GM23338 (cell line): ENCODE measurements around the gene RBPJL.

Source experiments
- CREB1 ChIP-seq: fragments of 250-450 bp; sonication (Bioruptor Pico); IDR thresholded peaks from 2 replicates; pipeline ENCODE4 v1.5.0; 2020; ENCODE audit warnings: low read depth, mild to moderate bottlenecking, moderate library complexity
- CTCF ChIP-seq, 2 experiments: fragments of 200-600 bp in 1 of 2; sonication (generic) in 1 of 2; conservative IDR thresholded peaks; 2 replicates each; pipeline versions ENCODE4 v1.5.1 to v1.6.1; 2016 to 2017; ENCODE audit warnings: antibody characterized with exemption in 2 of 2, low read depth in 2 of 2, mild to moderate bottlenecking in 2 of 2, moderate library complexity in 1 of 2
- ETS1 ChIP-seq: IDR thresholded peaks from 2 replicates; pipeline ENCODE4 v1.6.1; 2016; ENCODE audit warnings: antibody characterized with exemption
- EZH2 ChIP-seq: fragments of 200-600 bp; sonication (generic); IDR thresholded peaks from one replicate; pipeline ENCODE4 v1.8.0; 2017; ENCODE audit warnings: antibody characterized with exemption, mild to moderate bottlenecking, low read depth; ENCODE audit not compliant: unreplicated experiment
- EZH2phosphoT487 ChIP-seq: fragments of 200-600 bp; sonication (generic); IDR thresholded peaks from one replicate; pipeline ENCODE4 v1.8.1; 2018; ENCODE audit warnings: antibody characterized with exemption; ENCODE audit not compliant: unreplicated experiment
- JUNB ChIP-seq: IDR thresholded peaks from one replicate; pipeline ENCODE4 v1.6.1; 2016; ENCODE audit warnings: antibody characterized with exemption; ENCODE audit not compliant: unreplicated experiment
- NANOG ChIP-seq: IDR thresholded peaks from 2 replicates; pipeline ENCODE4 v1.6.1; 2016; ENCODE audit warnings: antibody characterized with exemption, borderline replicate concordance
- POLR2AphosphoS5 ChIP-seq: IDR thresholded peaks from 2 replicates; pipeline ENCODE4 v1.6.1; 2016; ENCODE audit warnings: antibody characterized with exemption, low read depth
- REST ChIP-seq: IDR thresholded peaks from one replicate; pipeline ENCODE4 v1.6.1; 2018; ENCODE audit warnings: antibody characterized with exemption; ENCODE audit not compliant: unreplicated experiment
- ZNF331 ChIP-seq: fragments of 250-450 bp; sonication (Bioruptor Pico); IDR thresholded peaks from 2 replicates; pipeline ENCODE4 v1.5.0; 2020; ENCODE audit warnings: low read depth, mild to moderate bottlenecking, moderate library complexity

GRCh38 chr20:45312241-45312640 lies 5.6 kb downstream of the RBPJL start:
- TF ChIP-seq CREB1 (CRISPR knock-in tag) (no peak), CTCF (conservative IDR thresholded peaks at IDR 0.05; ENCODE audit: low read depth in 2 of 2) (no peak), EZH2phosphoT487 (no peak), REST (no peak), EZH2 (no peak), POLR2AphosphoS5 (no peak), JUNB (no peak), ZNF331 (CRISPR knock-in tag) (no peak), ETS1 (no peak), NANOG (no peak)
